H1 (cell line): Measurements from ENCODE around the gene MRPS15. TPM values are rescaled to one million over a fixed set of nuclear protein-coding genes. Genes with fewer than 3 reads are reported as not detected.

Experiments used
- CTCF ChIA-PET: fragments of 300-600 bp; sonication (Branson Sonifier 250); formaldehyde crosslinking; loops from one replicate; lab custom pipeline; 2021; ENCODE audit not compliant: partially characterized antibody; lab: Charles Lee
- POLR2A ChIA-PET: fragments of 300-600 bp; sonication (Branson Sonifier 250); formaldehyde crosslinking; loops from one replicate; lab custom pipeline; 2021; ENCODE audit warnings: inconsistent platforms; ENCODE audit not compliant: partially characterized antibody; lab: Charles Lee
- DNase-seq, 2 experiments: peaks; one replicate each; pipeline versions ENCODE4 v3.0.0 to v3.0.0-alpha.2; 2010 to 2022; ENCODE audit warnings: low spot score in 2 of 2, low read depth in 1 of 2, mixed read lengths in 1 of 2
- FAIRE-seq: peaks from 2 replicates; lab custom pipeline; 2011; peaks lifted over from hg19 to GRCh38; lab: Jason Lieb, UNC
- H2AFZ ChIP-seq: 2 replicates; pipeline ENCODE4 v1.8.1; 2012; ENCODE audit warnings: low read length, inconsistent platforms
- H2AK5ac ChIP-seq: 2 replicates; pipeline ENCODE4 v1.6.1; 2013; ENCODE audit warnings: low read depth, low read length
- H2BK120ac ChIP-seq: replicated peaks from 2 replicates; pipeline ENCODE3; 2013; ENCODE audit warnings: low read depth, low read length, inconsistent platforms
- H2BK12ac ChIP-seq: 2 replicates; pipeline ENCODE4 v1.6.1; 2013; ENCODE audit warnings: low read depth, low read length
- H2BK15ac ChIP-seq: 2 replicates; pipeline ENCODE4 v1.6.1; 2013; ENCODE audit warnings: low read length
- H2BK20ac ChIP-seq: 2 replicates; pipeline ENCODE4 v1.6.1; 2013; ENCODE audit warnings: low read length
- H2BK5ac ChIP-seq: 2 replicates; pipeline ENCODE4 v1.6.1; 2013; ENCODE audit warnings: low read depth, low read length
- H3K14ac ChIP-seq: 2 replicates; pipeline ENCODE4 v1.6.1; 2013; ENCODE audit warnings: inconsistent platforms; ENCODE audit not compliant: insufficient read length
- H3K18ac ChIP-seq: 2 replicates; pipeline ENCODE4 v1.6.1; 2013; ENCODE audit warnings: low read length; ENCODE audit errors: extremely low read depth
- H3K23ac ChIP-seq: 2 replicates; pipeline ENCODE4 v1.6.1; 2013; ENCODE audit warnings: inconsistent platforms; ENCODE audit not compliant: insufficient read length
- H3K23me2 ChIP-seq: 2 replicates; pipeline ENCODE4 v1.6.1; 2013; ENCODE audit warnings: low read depth, low read length
- H3K27ac ChIP-seq: 2 replicates; pipeline ENCODE4 v1.6.1; 2011; ENCODE audit warnings: low read depth, low read length, inconsistent platforms
- H3K27me3 ChIP-seq, 4 experiments: replicated peaks in 1 of 4; 1 replicate in 1 of 4; 2 replicates in 3 of 4; pipeline versions ENCODE4 v1.6.1 to v1.8.1; 2011 to 2013; ENCODE audit warnings: low read length in 3 of 4, mild to moderate bottlenecking in 3 of 4, inconsistent platforms in 2 of 4, mixed read lengths in 2 of 4, moderate library complexity in 1 of 4; ENCODE audit not compliant: control insufficient read depth in 3 of 4, insufficient read depth in 3 of 4; ENCODE audit errors: extremely low read depth in 1 of 4
- H3K36me3 ChIP-seq, 4 experiments: 2 replicates each; pipeline versions ENCODE4 v1.6.1 to v1.8.1; 2011 to 2013; ENCODE audit warnings: mild to moderate bottlenecking in 4 of 4, low read length in 3 of 4, moderate library complexity in 2 of 4, control low read depth in 1 of 4, inconsistent platforms in 1 of 4; ENCODE audit not compliant: insufficient read depth in 4 of 4, control insufficient read depth in 2 of 4
- H3K4ac ChIP-seq: replicated peaks from 2 replicates; pipeline ENCODE3; 2013; ENCODE audit warnings: low read length, low read depth, mixed read lengths, inconsistent platforms; ENCODE audit not compliant: insufficient read length
- H3K4me1 ChIP-seq, 4 experiments: replicated peaks in 1 of 4; 1 replicate in 1 of 4; 2 replicates in 3 of 4; pipeline versions ENCODE4 v1.6.1 to v1.8.1; 2011 to 2013; ENCODE audit warnings: low read length in 3 of 4, inconsistent platforms in 2 of 4, mixed read lengths in 1 of 4; ENCODE audit not compliant: insufficient read depth in 4 of 4, control insufficient read depth in 3 of 4
- H3K4me2 ChIP-seq, 2 experiments: 2 replicates each; pipeline versions ENCODE4 v1.6.1 to v1.8.1; 2011 to 2013; ENCODE audit warnings: low read depth in 2 of 2, low read length in 2 of 2, control low read depth in 1 of 2, inconsistent platforms in 1 of 2, mild to moderate bottlenecking in 1 of 2; ENCODE audit not compliant: insufficient read depth in 1 of 2
- H3K4me3 ChIP-seq, 4 experiments: fragments of 200-600, 300-600 bp in 1 of 4; sonication (generic), shearing (Covaris generic), sonication (Bioruptor Twin) in 1 of 4; 2 replicates each; pipeline versions ENCODE4 v1.5.1 to v1.8.1; 2011 to 2016; ENCODE audit warnings: low read length in 4 of 4, low read depth in 3 of 4, control low read depth in 2 of 4, inconsistent platforms in 2 of 4, mild to moderate bottlenecking in 2 of 4, mixed read lengths in 1 of 4, moderate library complexity in 1 of 4; ENCODE audit not compliant: insufficient read depth in 2 of 4; ENCODE audit errors: extremely low read depth in 1 of 4
- H3K56ac ChIP-seq: replicated peaks from 2 replicates; pipeline ENCODE3; 2013; ENCODE audit warnings: low read depth, mild to moderate bottlenecking, mixed read lengths, low read length, inconsistent platforms; ENCODE audit not compliant: insufficient read length
- H3K79me1 ChIP-seq: 2 replicates; pipeline ENCODE4 v1.6.1; 2013; ENCODE audit warnings: low read depth, low read length, control low read depth
- H3K79me2 ChIP-seq, 2 experiments: 2 replicates each; pipeline versions ENCODE4 v1.6.1 to v1.8.1; 2012 to 2013; ENCODE audit warnings: low read length in 2 of 2, mild to moderate bottlenecking in 2 of 2, inconsistent platforms in 1 of 2; ENCODE audit not compliant: insufficient read depth in 2 of 2, control insufficient read depth in 1 of 2
- H3K9ac ChIP-seq, 4 experiments: replicated peaks in 1 of 4; 1 replicate in 1 of 4; 2 replicates in 3 of 4; pipeline versions ENCODE4 v1.6.1 to v1.8.1; 2011 to 2013; ENCODE audit warnings: low read depth in 3 of 4, low read length in 3 of 4, control low read depth in 2 of 4, mild to moderate bottlenecking in 2 of 4, moderate library complexity in 2 of 4, inconsistent platforms in 1 of 4; ENCODE audit errors: extremely low read depth in 1 of 4
- H3K9me3 ChIP-seq, 2 experiments: 2 replicates each; pipeline versions ENCODE4 v1.6.1 to v1.8.1; 2012 to 2013; ENCODE audit warnings: mild to moderate bottlenecking in 2 of 2, moderate library complexity in 2 of 2, control low read depth in 1 of 2, inconsistent platforms in 1 of 2, low read depth in 1 of 2, low read length in 1 of 2, mixed read lengths in 1 of 2; ENCODE audit not compliant: insufficient read depth in 2 of 2
- H4K20me1 ChIP-seq, 2 experiments: replicated peaks in 1 of 2; 2 replicates each; pipeline versions ENCODE3 to v1.8.1; 2011 to 2013; ENCODE audit warnings: inconsistent platforms in 2 of 2, low read length in 2 of 2, mild to moderate bottlenecking in 1 of 2; ENCODE audit not compliant: insufficient read depth in 2 of 2, control insufficient read depth in 1 of 2
- H4K5ac ChIP-seq: 2 replicates; pipeline ENCODE4 v1.6.1; 2013; ENCODE audit warnings: low read length, low read depth, mixed read lengths, inconsistent platforms; ENCODE audit not compliant: insufficient read length
- H4K8ac ChIP-seq: 2 replicates; pipeline ENCODE4 v1.8.0; 2013; ENCODE audit warnings: mild to moderate bottlenecking, moderate library complexity, low read length, inconsistent platforms; ENCODE audit not compliant: insufficient read depth; ENCODE audit errors: extremely low read depth
- H4K91ac ChIP-seq: replicated peaks from 2 replicates; pipeline ENCODE3; 2013; ENCODE audit warnings: low read length, mixed read lengths, inconsistent platforms; ENCODE audit not compliant: insufficient read length
- TCF12 ChIP-seq: IDR thresholded peaks from 2 replicates; pipeline ENCODE4 v1.6.1; 2011; ENCODE audit warnings: low read depth, mild to moderate bottlenecking, low read length
- YY1 ChIP-seq: IDR thresholded peaks from 2 replicates; pipeline ENCODE4 v1.6.1; 2011; ENCODE audit warnings: low read depth, mild to moderate bottlenecking, low read length
- WGBS, 2 experiments: shearing (Covaris generic) in 1 of 2; methylation state at CpG; one replicate each; pipeline versions ENCODE4 v1.1.6 to v1.1.7; 2013 to 2015; ENCODE audit warnings: low lambda C conversion rate in 2 of 2, mixed read lengths in 2 of 2, inconsistent platforms in 1 of 2, low coverage in 1 of 2, missing lambda C conversion rate in 1 of 2; ENCODE audit not compliant: insufficient replicate concordance in 2 of 2, insufficient coverage in 1 of 2, insufficient read length in 1 of 2; ENCODE audit errors: extremely low coverage in 1 of 2, missing lambda C conversion rate in 1 of 2; 5-methylcytosine and 5-hydroxymethylcytosine counted together
- polyA plus RNA-seq, 7 experiments: library from polyadenylated mRNA; depleted of rRNA in 3 of 7; stranded (reverse) in 5 of 7; unstranded in 2 of 7; fragments of >200 nt in 5 of 7; fragments of 200-250 nt in 2 of 7; gene quantifications; 1 replicate in 5 of 7; 2 replicates in 1 of 7; 4 replicates in 1 of 7; pipeline versions ENCODE4 v1.2.1 to v1.2.3, GENCODE V29; 2011 to 2013; ENCODE audit warnings: missing spikeins in 2 of 7, mixed read lengths in 2 of 7
- total RNA-seq: library from RNA; stranded (reverse); fragmentation: NEBNext Ultra II Directional; extraction: Animal tissue kit (Norgen Biotek cat#: 25700); gene quantifications from 2 replicates; pipeline ENCODE4 v1.2.1, GENCODE V29; 2021

Gene MRPS15
- total and polyA plus RNA-seq, 2 of the 8 experiments (the other 6 are each of a cell fraction or from before 2014, with no cell fraction given) = 53.6 to 129 TPM

- peaks cover 7% of the 10 kb centered on the region for H3K79me1 ChIP-seq
- H2BK5ac ChIP-seq = peak overlapping the region; percentile 92
- no peak overlapping the region for H3K23ac ChIP-seq
- FAIRE-seq = no peak
- H4K91ac ChIP-seq = peak overlapping the region; percentile 89
- ChIA-PET CTCF (interaction anchor here (0.7 to 1.7 kb wide), 4 partner anchors 13 to 26 kb away, joined by 3 to 5 read pairs (median 4); partner anchors contain the start of gene CSF3R), POLR2A (interaction anchor here (0.6 to 3.9 kb wide), 24 partner anchors 7 to 362 kb away, joined by 3 to 43 read pairs (median 6); partner anchors contain the start of genes OSCP1, STK40 and THRAP3)
- no peak overlapping the region for H2BK120ac ChIP-seq
- no peak overlapping the region; the same call in 1 of the 2 replicates for H2BK20ac ChIP-seq
- peaks cover 0 to 11% of the 10 kb centered on the region in 2 experiments; a peak in 2 of 4 replicates for H3K79me2 ChIP-seq
- H3K14ac ChIP-seq = no peak overlapping the region
- H3K4ac ChIP-seq = no peak overlapping the region
- peak overlapping the region; percentile 77; the same call in 1 of the 2 replicates for H4K8ac ChIP-seq
- H2BK15ac ChIP-seq = peak overlapping the region; percentile 83; the same call in 1 of the 2 replicates
- peak overlapping the region; percentile 75; the same call in 1 of the 2 replicates for H2AK5ac ChIP-seq
- H3K27ac ChIP-seq = peak overlapping the region; percentile 84
- H3K4me2 ChIP-seq = peak overlapping the region; percentile 84 to 97
- H3K9me3 ChIP-seq = no peaks in the 10 kb centered on the region
- H3K36me3 ChIP-seq = peaks cover 18 to 23% (median 19%) of the 10 kb centered on the region in 4 experiments
- H4K20me1 ChIP-seq = peaks cover 0 to 3% of the 10 kb centered on the region in 2 experiments
- no peak overlapping the region for H3K56ac ChIP-seq
- 0 out of 2 replicates have a peak, but pooled peaks have one; percentile 12 for TF ChIP-seq TCF12
- TF ChIP-seq YY1 = no peak
- H4K5ac ChIP-seq = peak overlapping the region; percentile 77
- H3K23me2 ChIP-seq = peaks cover 4% of the 10 kb centered on the region; the same call in 1 of the 2 replicates
- H3K4me3 ChIP-seq = peak overlapping the region; percentile 90 to 95 (median 93)
- H3K4me1 ChIP-seq = peaks cover 0 to 3% (median 0%) of the 10 kb centered on the region in 4 experiments; a peak in 2 of 7 replicates
- peaks cover 2 to 28% (median 21%) of the 10 kb centered on the region in 4 experiments for H3K27me3 ChIP-seq
- H2BK12ac ChIP-seq = peak overlapping the region; percentile 84; the same call in 1 of the 2 replicates
- 15% methylated on average over 13 of the region's 13 CpGs; no CpG with 5 or more reads in 1 of the 2 experiments for WGBS, 2 experiments
- H2AFZ ChIP-seq = no peak overlapping the region
- peak overlapping the region; percentile 41 for H3K18ac ChIP-seq
- H3K9ac ChIP-seq = peak overlapping the region; percentile 66 to 92 (median 82)
- DNase-seq = no peak
Measured at GRCh38 chr1:36464605-36465393, 615 bp upstream of the MRPS15 start.
